GM21786 (cell line): ENCODE results near the gene FANCC.

Experiments
- ATAC-seq: cut with Tn5 transposase; IDR thresholded peaks from one replicate; pipeline ENCODE4 v1.9.1; 2021; ENCODE audit not compliant: unreplicated experiment

FANCC gene

GRCh38 chr9:95076696-95077052, 240.8 kb downstream of the FANCC start:
- no peak for ATAC-seq

- ATAC-seq = no peak
These were observed 241.8 kb downstream of the FANCC start for GRCh38 chr9:95075700-95076099.

- no peak for ATAC-seq
These were observed 242.9 kb downstream of the FANCC start for GRCh38 chr9:95074632-95075031.

GRCh38 chr9:95073918-95074317, 243.6 kb downstream of the FANCC start:
- no peak for ATAC-seq

- ATAC-seq = no peak
These were observed 244.4 kb downstream of the FANCC start for GRCh38 chr9:95073042-95073607.

- no peak for ATAC-seq
These were observed 245.6 kb downstream of the FANCC start for GRCh38 chr9:95071925-95072324.

- ATAC-seq = no peak
These were observed 246.1 kb downstream of the FANCC start for GRCh38 chr9:95071450-95071849.

GRCh38 chr9:95070549-95071021, 246.9 kb downstream of the FANCC start:
- ATAC-seq = no peak

GRCh38 chr9:95067897-95068296, 249.6 kb downstream of the FANCC start:
- ATAC-seq = no peak

- ATAC-seq = no peak
These were observed 250.5 kb downstream of the FANCC start for GRCh38 chr9:95067057-95067456.

GRCh38 chr9:95065224-95065623, 252.3 kb downstream of the FANCC start:
- ATAC-seq = no peak

GRCh38 chr9:95063300-95063699, 254.2 kb downstream of the FANCC start:
- ATAC-seq = no peak

GRCh38 chr9:95062596-95063065, 254.9 kb downstream of the FANCC start:
- ATAC-seq = no peak

- ATAC-seq = no peak
These were observed 255.5 kb downstream of the FANCC start for GRCh38 chr9:95061916-95062595.

- no peak for ATAC-seq
These were observed 256.6 kb downstream of the FANCC start for GRCh38 chr9:95060916-95061315.

- no peak for ATAC-seq
These were observed 257.3 kb downstream of the FANCC start for GRCh38 chr9:95060234-95060633.

GRCh38 chr9:95058795-95059386, 258.6 kb downstream of the FANCC start:
- no peak for ATAC-seq

GRCh38 chr9:95058121-95058785, 259.3 kb downstream of the FANCC start:
- no peak for ATAC-seq

- no peak for ATAC-seq
These were observed 260.4 kb downstream of the FANCC start for GRCh38 chr9:95057101-95057500.

- ATAC-seq = no peak
These were observed 261.5 kb downstream of the FANCC start for GRCh38 chr9:95055851-95056551.

- no peak for ATAC-seq
These were observed 262.1 kb downstream of the FANCC start for GRCh38 chr9:95055334-95055850.
